Activated CD4-positive, CD25-positive, alpha-beta regulatory T cell (primary cell): ENCODE results near the gene UGT1A10.

ENCODE experiments used
- DNase-seq, 4 experiments: peaks; one replicate each; lab custom pipeline; 2025; lab: John Stamatoyannopoulos, UW

UGT1A10 gene

DNA sequence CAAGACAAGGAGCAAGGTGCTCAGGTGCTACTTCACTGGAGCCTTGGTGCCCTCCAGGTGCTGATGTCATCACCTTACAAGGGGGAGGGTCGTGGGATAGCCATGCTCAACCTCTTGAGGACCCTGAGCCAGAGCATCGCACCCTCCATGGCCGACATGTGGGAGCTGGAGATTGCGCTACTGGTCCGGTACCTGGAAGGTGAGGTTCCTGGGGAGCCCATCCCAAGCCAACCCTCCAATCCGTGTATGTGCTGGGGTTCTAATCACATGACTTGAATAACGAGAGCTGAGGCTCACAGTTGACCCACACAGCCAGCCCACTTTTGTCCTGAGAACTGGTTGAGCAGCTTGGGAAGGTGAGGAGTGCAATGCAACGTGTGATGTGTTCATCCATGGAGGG, 167.7 kb downstream of the UGT1A10 start:
- no peak for DNase-seq

DNA sequence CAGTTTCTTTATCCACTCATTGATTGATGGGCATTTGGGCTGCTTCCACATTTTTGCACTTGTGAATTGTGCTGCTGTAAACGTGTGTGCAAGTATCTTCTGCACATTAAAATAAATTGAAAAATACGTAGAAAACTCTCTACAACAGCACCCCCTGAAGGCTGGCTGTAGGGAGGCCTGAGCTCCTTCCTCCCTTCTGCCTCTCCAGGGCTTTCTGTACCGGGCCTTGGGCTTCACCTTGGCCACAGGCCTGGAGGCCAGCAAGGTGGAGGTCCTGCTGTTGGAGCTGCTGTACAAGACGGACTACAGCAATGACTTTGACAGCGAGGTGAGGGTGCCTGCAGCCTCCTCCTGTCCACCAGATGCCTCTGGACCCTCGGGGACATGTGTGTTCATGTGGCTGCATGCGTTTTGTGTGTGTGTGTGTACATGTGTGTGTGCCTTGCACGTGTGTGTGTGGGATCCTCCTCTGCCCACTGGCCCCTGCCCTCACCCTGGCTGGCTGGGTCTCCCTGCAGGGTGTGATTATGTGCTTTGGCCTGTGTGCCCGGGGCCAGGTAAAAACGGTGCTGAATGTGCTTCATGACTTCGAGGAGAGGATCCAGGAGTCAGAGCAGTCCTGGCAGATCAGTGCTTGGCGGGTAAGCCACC, 171.1 kb downstream of the UGT1A10 start:
- no peak for DNase-seq

DNA sequence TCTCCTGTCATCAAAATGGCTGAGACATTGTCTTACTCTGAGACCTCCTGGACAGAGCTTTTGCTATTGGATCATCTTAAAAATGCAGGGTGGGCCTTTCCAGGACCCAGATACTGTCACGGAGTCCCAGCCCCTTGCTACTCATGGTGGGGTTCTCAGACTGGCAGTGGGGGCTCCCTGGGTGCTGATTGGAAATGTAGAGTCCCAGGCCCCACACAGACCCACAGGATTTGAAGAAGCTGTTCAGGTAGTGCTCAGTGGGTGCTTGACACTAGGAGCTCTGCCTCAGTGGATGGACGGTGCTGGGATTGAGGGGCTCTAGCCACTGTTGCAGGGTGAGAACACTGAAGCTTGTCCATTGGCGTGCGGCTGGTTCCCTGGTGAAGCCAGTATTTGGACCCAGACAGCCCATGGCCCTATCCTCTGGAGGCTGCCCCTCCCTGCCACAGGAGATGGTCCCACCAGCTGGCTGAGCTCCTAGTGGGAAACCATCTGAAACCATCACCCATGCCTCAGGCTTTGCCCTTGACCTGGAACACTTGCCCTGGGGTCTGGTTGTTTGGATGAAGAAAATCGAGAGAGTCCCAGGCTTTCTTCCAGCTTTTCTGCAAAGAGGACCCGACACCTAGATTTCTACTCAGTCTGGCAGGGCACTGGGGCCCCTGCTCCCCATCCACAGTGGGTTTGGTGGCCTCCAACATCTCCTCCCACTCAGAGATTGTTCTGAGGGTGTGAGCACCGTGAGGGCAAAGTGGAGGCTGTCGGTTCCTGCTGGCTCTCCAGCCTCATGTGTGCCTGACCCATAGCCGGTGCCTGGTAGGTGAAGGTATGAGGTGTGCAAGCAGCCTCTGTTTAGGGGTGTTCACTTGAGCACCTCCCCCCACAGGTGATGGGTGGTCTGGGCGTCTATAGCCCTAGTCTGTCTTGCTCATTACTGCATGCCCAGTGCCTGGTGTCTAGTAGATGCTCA, 172.0 kb downstream of the UGT1A10 start:
- no peak for DNase-seq

DNA sequence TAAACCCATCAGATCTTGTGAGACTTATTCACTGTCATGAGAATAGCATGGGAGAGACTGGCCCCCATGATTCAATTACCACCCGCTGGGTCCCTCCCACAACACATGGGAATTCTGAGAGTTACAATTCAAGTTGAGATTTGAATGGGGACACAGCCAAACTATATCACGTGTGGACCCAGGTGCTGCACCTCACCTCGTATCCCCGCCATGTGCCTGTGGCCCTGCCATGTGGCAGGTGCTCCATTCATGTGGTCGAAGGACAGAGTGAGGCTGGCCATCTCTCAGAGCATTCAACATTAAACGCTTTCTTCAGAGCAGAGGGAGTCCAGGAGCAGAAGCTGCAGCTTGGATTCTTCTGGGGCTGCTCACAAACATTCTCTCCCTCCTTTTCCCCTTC, 174.1 kb downstream of the UGT1A10 start:
- DNase-seq, result no peak

DNA sequence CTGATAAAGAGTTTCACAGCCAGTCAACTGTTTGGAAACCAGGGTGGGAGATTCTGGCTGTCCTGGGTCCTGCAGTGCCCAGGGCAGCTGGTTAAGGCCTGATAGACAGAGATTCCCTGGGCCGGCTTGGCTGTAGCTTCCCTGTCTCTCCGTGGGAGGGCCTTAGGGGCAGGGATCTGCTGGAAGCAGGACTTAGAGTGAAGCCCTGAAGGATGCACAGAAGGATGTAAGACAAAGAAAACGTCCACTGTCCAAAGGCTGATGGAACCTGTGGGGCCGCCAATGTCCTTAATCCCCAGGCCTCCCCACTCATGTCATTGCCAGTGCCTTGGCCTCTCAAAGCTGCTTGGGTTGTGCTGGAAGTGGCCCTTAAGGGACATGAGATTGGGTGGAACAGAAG, 174.8 kb downstream of the UGT1A10 start:
- no peak for DNase-seq

DNA sequence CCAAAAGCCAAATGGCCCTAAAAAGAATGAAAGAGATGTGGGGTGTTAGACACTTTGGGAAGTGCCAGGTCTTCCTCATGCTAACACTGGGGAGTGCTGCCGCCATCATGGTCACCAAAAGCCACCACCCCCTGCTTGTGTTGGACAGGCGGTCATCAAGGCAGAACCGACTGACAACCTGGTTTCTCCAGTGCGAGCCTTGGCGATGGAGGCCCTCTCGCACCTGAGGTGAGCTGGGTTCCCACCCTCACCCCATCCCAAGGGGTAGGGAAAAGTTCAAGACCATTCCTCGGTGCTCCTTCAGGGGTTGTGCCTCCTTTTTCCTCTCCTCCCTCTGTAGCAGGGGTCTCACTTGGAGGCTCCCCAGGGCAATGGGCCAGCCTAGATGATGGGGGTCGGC, 175.5 kb downstream of the UGT1A10 start:
- no peak for DNase-seq

DNA sequence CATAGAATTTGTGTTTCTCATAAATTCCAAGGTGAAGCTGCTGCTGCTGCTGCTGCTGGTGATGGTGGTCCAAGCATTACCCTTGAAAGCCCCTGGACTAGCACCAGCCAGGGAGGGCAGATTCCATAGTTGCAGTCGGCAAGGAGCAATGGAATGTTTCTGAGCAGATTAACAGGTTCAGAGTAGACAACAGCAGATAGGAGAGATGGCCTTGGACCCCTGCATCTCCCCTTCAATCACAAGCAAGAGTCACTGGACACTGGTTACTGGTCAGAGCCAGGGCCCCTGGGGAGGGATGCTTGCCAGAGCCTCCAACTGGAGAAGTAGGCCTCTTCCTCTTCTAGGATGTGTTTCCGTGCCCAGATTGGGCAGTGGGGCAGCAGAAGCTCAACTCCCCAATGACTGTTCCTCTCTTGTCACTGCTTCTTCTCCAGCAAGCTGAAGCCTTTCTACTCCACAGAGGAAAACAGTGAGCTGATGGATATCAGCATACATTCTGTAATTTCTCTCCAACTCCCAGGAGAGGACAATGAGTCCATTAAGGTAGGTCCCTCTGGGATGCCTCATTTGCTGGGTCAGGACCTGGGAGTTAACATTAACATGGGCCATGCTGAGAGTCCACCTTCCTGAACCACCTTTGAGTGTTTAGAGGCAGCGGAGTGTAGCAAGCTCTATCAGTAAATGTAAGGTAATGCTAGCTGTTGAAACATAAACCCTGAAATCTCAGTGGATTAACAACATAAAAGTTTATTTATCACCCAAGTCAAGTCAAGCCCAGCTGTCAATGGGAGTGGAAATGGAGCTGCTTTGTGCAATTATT, 177.2 kb downstream of the UGT1A10 start:
- no peak for DNase-seq

DNA sequence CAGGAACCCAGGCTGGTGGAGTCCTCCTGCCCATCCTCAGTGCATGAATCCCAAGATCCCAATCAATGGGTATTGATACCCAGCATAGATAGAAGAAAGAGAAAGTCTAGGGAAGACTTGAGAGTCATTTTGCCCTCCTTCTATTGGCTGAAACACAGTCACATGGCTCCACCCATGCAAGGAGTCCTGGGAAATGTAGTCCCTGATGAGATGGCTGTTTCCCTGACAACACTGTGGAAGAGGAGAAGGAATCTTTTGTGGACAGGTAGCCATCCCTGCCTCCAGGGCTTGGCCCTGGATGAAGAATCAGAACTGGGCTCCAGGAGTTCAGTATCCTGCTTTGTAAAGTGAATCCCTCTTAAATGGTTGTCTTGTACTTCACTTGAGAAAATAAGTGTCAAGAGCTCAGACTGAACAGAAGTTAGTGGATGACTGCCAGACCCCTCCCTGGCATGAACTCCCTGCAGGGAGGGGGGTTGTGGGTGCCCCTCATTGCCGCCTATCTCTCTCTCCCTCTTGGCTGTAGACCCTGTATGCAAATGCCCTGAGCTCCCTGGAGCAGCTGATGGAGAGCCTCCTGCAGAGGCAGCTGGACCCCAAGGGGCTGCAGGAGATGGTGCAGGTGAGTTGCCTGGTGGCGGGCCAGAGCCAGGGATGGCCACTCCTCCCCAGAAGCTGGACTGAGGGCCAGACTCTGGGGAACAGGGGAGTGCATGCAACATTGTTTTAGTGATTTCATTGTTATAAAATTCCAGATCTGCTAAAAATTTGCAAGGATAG, 178.0 kb downstream of the UGT1A10 start:
- DNase-seq, result no peak

DNA sequence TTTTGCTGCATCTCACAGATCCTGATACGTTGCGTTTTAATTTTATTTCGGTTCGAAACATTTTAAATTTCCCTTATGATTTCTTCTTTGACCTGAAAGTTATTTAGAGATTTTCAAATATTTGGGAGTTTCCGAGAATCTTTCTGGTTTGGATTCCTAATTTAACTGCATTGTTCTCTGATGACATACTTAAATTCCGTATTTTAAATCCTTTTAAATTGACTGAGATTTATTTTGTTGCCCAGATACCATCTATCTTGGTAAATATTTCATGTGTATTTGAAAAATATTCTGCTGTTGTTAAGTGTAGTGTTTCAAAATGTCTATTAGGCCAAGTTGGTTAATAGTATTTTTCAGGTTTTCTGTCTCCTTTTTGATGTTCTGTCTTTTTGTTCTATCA, 179.6 kb downstream of the UGT1A10 start:
- no peak for DNase-seq

DNA sequence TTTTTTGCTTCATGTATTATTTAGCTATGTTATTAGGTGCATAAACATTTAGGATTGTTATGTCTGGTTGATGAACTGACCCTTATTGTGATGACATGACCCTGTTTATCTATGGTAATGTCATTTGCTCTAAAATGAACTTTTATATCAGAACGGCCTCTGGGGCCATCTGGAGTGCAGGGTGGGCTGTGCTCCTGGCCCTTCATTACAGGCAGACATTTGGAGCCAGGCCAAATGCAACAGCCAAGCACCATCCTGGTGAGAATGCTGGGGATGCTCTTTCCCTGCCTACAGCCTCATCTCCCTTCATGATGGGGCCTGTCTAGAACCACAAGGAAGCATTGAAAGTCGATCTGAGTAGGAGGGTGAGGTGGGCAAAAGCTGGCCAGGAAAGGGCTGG, 180.1 kb downstream of the UGT1A10 start:
- DNase-seq, result no peak

DNA sequence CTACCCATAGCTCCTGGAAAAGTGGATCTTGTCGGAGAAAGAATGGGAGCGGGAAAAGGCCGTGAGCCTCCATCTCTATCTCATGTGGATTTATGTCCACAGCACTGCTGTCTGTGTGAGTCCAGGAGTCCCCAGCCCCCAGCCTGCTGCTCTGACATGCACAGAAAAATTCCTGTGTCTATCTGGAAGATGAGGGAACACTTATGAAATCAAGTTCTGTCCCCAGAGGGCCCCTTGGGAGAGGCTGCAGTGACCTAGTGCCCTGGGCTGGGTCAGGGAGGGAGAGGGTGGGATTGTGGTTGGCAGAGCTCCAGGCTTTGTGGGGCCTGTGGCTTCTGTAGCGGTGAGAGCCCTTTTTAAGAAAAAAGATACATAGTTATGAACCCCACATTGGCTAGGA, 180.5 kb downstream of the UGT1A10 start:
- no peak for DNase-seq

DNA sequence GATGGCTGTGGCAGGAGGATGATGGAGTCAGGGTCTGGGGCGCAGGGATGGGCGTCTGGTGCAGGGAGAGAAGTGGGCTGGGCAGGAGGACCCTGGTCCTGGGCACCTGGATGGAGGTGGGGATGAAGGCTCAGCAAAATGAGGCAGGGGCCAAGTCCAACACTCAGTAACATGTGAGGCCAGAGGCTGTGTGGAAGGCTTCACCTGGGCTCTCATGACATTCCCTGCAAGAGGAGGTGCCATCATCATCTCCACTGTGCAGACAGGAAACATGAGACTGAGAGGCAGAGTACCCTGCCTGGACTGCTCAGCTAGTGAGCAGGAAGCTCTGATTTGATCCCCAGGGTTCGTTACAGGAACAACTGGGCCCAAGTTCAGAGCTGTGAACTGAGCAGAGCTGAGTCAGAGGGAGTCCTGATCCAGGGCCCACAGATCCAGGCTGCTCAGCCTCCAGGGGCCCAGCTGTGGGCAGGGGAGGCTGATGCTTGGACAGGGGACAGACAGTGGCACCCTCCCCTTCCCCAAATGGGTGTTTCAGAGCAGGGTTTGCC, 181.2 kb downstream of the UGT1A10 start:
- no peak for DNase-seq

DNA sequence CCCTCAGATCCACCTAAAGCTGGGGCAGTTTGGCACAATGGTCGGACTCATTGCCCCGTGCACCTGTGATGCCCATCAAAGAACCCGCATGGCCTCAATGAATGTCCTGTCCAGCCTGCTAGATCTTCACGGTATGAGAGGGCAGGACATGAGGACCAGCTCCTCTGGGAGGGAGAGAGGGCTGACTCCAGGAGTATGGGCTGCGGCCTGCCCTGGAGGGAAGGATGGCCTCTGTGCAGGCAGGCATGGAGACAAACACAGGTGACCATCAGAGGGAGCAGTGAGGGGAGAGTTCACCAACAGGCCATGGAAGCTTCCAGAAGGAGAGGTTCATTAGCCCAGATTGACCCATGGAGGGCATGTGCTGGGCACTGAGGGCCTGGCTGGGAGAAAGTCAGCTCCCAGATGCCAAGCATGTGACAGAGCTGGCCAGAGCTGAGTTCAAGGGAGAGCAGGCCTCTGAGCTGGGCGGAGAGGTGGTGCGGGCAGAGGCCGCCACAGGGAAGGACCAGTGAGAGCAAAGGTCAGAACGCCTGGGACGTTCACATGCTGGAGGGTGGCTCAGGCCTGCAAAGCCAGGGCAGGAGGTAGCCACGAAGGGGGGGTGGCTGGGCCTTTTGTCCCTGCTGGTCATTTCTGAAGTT, 181.9 kb downstream of the UGT1A10 start:
- no peak for DNase-seq

DNA sequence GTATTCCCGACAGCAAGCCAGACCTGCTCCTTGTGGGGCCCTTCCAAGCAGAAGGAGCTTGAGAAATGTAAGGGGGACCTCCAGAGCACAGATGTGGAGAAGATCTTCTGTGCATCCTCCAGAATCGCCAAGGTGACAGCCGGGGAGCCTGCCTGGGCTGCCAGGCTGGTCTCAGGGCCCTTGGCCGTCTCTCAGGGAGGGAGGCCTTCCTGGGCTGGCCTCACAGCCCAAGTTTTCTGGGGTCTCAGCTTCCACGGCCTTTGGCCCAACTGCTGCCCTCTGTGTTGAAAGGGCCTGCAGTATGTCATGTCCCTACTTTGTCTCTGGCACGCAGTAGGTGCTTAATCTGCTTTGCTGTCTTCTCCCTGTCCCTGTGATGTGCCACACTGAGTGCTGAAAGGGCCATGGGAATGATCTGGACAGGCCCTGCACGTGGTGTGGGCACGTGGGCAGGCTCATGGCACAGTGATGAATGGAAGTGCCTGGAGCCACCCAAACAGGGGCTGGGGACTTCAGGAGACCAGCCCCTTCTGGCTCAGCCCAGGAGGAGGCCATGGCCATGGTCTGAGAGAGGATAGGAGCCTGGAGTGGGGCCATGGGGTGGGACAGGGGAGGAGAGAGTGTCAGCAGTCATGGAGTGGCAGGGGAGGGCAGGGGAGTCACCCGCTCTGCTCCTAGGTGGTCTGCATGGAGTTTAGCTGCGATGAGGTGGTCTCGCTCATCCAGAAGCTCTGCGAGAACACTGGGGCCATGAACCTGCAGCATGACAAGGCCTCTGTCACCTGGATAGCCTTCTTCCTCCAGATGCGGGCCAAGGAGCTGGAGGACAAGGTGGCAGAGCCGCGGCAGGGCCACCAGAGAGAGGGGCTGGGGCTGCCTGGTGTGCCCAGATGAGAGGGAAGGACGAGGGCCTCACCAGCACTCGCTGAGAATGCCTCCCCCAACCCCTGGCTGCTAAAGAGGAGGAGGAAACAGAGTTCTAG, 182.7 kb downstream of the UGT1A10 start:
- no peak for DNase-seq

DNA sequence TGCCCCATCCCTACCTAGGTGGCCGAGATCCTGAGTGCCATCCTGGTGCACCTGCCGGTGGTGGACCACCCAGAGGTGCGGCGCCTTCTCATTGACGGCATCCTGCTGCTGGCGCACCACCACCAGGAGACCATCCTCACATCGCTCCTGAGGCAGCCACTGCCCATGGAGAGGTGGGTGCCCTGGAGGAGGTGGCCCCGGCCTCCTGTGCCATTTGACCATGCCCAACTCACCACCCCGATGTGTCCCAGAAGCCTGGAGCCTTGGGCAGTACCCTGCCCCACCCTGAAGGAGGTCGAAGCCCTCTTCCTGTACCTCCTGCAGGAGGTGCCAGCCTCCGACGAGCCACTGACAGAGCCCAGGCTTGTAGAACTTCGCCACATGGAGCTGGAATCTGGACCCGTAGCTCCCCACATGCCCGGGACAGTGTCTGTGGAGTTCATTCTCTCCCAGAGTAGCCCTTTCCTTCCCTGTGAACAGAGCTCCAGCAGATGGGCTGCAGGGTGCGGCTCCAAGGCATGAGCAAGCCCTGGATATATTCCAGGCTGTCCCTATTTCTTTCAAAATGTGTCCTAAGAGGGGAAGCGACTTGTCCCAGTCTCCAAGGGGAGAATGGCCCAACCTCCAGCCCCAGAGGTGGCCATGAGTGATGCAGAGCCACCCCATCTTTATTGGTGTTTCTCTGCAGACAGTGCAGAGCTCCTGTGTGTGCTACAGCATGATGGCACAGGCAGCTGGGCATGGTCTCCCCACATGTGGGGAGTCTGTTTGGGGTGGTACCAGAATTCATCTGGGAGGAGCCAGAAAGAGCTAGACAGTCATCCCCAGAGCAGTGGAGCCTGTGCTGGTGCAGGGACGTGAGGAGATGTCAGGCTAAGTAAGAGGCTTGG, 183.9 kb downstream of the UGT1A10 start:
- no peak for DNase-seq

DNA sequence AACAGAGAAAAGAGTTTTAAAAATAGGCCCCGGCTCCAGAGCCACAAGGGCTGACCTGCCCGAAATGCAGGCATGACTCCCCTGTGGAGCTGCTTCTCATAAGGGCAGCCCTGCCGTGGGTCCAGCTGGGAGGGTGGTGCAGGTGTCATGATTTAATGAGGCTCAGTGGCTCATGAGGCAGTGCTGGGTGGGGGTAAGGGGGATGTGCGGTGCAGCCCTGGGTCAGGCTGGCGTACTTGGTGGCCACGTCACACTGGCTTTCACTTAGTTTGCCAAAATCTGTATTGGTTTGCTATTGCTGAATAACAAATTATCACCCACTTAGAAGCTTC, 184.5 kb downstream of the UGT1A10 start:
- DNase-seq, result no peak

DNA sequence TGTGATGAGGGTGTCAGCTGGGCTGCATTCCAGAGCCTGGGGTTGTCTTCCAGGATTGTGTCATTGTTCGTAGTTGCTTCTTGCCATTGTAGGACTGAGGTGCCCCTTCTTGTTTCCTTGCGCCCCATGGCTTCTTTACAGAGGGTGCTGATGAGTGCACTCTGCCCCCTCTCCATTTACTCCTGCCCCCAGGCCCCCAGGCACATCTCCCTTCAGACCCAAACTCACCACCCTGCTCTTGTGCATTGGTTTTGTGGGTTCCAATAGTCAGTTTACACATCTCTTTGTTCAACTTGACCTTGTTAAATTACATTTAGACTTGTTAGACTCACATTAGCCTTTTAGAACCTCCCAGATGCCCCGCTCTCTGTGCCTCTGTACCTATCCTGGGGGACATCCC, 184.9 kb downstream of the UGT1A10 start:
- no peak for DNase-seq

DNA sequence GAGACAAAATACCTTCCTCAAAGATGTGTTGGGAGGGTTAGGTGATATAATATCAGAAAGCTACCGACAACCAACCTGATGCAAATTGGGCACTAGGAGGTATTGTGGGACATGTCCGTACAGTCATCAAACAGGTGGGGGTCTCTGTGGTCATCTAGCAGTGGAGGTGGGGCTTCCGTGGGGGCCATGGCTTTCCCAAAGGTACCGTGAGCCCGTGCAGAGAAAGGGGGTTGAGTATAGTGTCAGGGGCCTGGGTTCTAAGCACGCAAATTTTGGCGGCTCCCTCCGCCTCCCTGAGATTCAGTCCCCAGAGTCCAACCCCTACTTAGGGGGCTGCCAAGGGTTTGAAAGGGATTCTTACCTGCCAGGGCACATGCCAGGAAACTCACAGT, 185.5 kb downstream of the UGT1A10 start:
- DNase-seq, result no peak
